Lung (tissue), 12 donors: Measurements from ENCODE around the gene ZBTB9. TPM values are rescaled to one million over a fixed set of nuclear protein-coding genes. Genes with fewer than 3 reads are reported as not detected.
A peak's percentile ranks its signal among the peaks of the same experiment; 100 is the strongest.

Source experiments
- ATAC-seq: fragments of 200-7000 bp; cut with Tn5 transposase; one replicate; pipeline ENCODE4 v1.9.1; 2020; ENCODE audit warnings: moderate number of reproducible peaks; ENCODE audit not compliant: insufficient read depth, low FRiP score
- DNase-seq, 3 donors: peaks; one replicate each; pipeline ENCODE4 v3.0.0-alpha.2; 2013 to 2017
- H3K27ac ChIP-seq, 2 donors: one replicate each; pipeline ENCODE4 v1.5.1; 2013; ENCODE audit warnings: mild to moderate bottlenecking in 2 of 2, moderate library complexity in 2 of 2, control low read depth in 1 of 2, inconsistent platforms in 1 of 2, low read depth in 1 of 2, low read length in 1 of 2
- H3K27me3 ChIP-seq, 3 donors: one replicate each; pipeline ENCODE4 v1.5.1; 2013; ENCODE audit warnings: low read length in 2 of 3; ENCODE audit not compliant: control insufficient read depth in 3 of 3, insufficient read depth in 3 of 3
- H3K36me3 ChIP-seq, 4 donors: one replicate each; pipeline ENCODE4 v1.5.1; 2013; ENCODE audit warnings: low read length in 4 of 4, mild to moderate bottlenecking in 1 of 4, moderate library complexity in 1 of 4; ENCODE audit not compliant: control insufficient read depth in 4 of 4, insufficient read depth in 4 of 4
- H3K4me1 ChIP-seq, 5 donors: one replicate each; pipeline ENCODE4 v1.5.1; 2013; ENCODE audit warnings: low read length in 5 of 5, mild to moderate bottlenecking in 2 of 5, moderate library complexity in 1 of 5; ENCODE audit not compliant: control insufficient read depth in 5 of 5, insufficient read depth in 5 of 5
- H3K4me3 ChIP-seq: one replicate; pipeline ENCODE4 v1.5.1; 2013; ENCODE audit warnings: mild to moderate bottlenecking, control low read depth, moderate library complexity
- H3K9ac ChIP-seq, 2 donors: one replicate each; pipeline ENCODE4 v1.5.1; 2013; ENCODE audit warnings: low read length in 2 of 2, control low read depth in 1 of 2; ENCODE audit not compliant: insufficient read depth in 1 of 2
- H3K9me3 ChIP-seq, 4 donors: one replicate each; pipeline ENCODE4 v1.5.1; 2013; ENCODE audit warnings: low read length in 3 of 4, mild to moderate bottlenecking in 1 of 4, moderate library complexity in 1 of 4; ENCODE audit not compliant: control insufficient read depth in 4 of 4, insufficient read depth in 3 of 4
- CTCF ChIP-seq: IDR thresholded peaks from 2 replicates; pipeline ENCODE4 v1.5.1; 2012; ENCODE audit warnings: mild to moderate bottlenecking; ENCODE audit errors: control extremely low read depth, extremely low read depth
- WGBS, 2 donors: extraction: QIAGEN DNeasy Blood & Tissue Kit; methylation state at CpG; one replicate each; pipeline ENCODE4 v1.1.7; 2013; 5-methylcytosine and 5-hydroxymethylcytosine counted together
- polyA plus RNA-seq, 2 donors: library from polyadenylated mRNA; stranded (reverse); fragments of 200-250 nt; gene quantifications; one replicate each; pipeline ENCODE4 v1.2.1, GENCODE V29; 2013
- total RNA-seq, 2 donors: library from RNA; depleted of rRNA in 1 of 2; stranded (reverse); fragments of >200 nt in 1 of 2; gene quantifications; one replicate each; pipeline ENCODE4 v1.2.1, GENCODE V29; 2014 to 2021
- donor health status: control.
- donor health status: control.
- donor health status: Bipolar disorder and iron deficiency.
- donor health status: healthy.
- donor health status: DM: yes; HTN: yes; CAD: no.

ZBTB9 gene
- total and polyA plus RNA-seq, 4 donors = 4.0 to 7.9 (median 4.5) TPM

DNA sequence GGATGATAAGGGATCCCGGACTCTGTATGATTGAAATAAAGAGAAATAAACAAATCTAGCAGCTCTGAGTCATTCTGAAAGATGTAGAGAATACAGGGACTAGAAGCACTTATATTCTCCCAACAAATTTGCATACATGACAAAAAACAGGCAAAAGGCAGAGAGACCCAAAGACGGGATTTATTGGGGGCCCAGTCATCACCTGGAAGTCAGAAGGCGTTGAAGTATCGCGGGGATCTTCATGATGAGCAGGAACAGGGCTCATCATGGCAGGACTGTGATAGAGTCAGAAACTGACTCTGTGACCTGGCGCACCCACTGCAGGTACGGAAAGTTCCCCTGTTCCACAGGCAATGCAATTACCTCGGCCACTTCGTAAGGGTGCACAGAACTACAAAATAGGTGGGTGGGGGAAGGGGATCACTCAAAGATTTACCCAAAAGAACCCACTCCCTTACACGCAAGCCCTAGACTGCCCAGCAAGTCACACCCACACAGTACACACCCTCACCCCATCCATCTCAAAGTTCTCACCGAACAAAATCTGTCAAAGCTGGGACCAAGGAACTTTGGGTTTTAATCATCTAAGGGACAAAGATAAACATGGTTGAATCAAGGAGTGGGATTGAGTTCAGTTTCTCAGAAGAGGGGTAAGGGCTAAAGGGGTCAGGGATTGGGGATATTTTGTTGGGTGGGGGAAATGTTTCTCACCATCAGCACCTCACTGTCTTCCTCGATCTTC lies 37.8 kb upstream of the ZBTB9 start:
- DNase-seq (no peak), ATAC-seq (no peak)
- Histone ChIP-seq H3K27me3 (no peaks in the 10 kb centered on the region), H3K27ac (peak overlapping the region; percentile 52 to 80), H3K36me3 (peaks cover 4 to 32% (median 16%) of the 10 kb centered on the region in 4 donors), H3K4me1 (peaks cover 5 to 47% (median 16%) of the 10 kb centered on the region in 5 donors), H3K9me3 (no peaks in the 10 kb centered on the region), H3K4me3 (no peak overlapping the region), H3K9ac (peak overlapping the region; percentile 51 to 86)
- WGBS, 2 donors = 53 to 69% methylated on average over 12 of the region's 12 CpGs
- no peak for TF ChIP-seq CTCF

DNA sequence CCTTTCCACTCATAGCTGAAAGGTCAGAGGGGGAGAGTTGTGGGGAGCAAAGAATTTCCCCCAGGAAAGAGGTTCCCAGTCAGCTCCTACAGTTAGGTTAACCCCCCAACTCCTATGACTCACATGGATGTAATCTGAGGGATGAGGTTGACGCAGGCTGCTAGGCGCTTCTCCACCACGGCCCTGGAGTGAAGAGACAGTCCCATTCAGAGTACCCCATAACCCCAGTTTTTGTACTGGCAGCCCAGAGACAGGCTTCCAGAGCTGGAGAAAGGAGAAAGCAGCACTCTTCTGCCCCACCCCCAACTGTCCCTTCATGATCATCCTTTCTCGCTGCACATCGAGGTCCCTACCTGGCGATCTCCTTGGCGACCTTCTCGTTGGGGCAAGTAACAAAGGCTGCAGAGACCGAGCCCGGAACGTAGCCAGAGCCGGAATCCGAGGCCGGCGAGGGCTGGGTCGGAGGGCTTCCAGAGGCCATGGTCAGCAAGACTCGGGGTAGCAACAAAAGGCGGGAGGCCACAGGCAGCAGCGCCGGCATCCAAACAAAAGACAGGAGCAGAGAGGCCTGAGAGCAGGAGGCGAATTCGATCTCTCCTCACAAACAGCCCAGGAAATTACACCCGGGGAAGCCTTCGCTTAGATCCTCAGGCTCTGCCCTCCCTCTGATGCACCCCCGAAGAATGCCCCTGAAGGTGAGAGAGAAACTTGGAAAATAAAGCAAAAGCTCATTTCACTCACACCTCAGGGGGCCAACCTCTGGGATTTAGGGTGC lies 37.1 kb upstream of the ZBTB9 start:
- peak overlapping the region; percentile 52 to 80 for H3K27ac ChIP-seq
- peak overlapping the region; percentile 51 to 86 for H3K9ac ChIP-seq
- TF ChIP-seq CTCF = no peak
- ATAC-seq (peak; percentile 4), DNase-seq (no peak)
- H3K9me3 ChIP-seq = no peaks in the 10 kb centered on the region
- H3K4me3 ChIP-seq = peak overlapping the region; percentile 34
- peaks cover 0 to 40% (median 15%) of the 10 kb centered on the region in 5 donors for H3K4me1 ChIP-seq
- H3K27me3 ChIP-seq = no peaks in the 10 kb centered on the region
- WGBS, 2 donors = 3% methylated on average over 25 of the region's 25 CpGs
- peaks cover 4 to 32% (median 16%) of the 10 kb centered on the region in 4 donors for H3K36me3 ChIP-seq

DNA sequence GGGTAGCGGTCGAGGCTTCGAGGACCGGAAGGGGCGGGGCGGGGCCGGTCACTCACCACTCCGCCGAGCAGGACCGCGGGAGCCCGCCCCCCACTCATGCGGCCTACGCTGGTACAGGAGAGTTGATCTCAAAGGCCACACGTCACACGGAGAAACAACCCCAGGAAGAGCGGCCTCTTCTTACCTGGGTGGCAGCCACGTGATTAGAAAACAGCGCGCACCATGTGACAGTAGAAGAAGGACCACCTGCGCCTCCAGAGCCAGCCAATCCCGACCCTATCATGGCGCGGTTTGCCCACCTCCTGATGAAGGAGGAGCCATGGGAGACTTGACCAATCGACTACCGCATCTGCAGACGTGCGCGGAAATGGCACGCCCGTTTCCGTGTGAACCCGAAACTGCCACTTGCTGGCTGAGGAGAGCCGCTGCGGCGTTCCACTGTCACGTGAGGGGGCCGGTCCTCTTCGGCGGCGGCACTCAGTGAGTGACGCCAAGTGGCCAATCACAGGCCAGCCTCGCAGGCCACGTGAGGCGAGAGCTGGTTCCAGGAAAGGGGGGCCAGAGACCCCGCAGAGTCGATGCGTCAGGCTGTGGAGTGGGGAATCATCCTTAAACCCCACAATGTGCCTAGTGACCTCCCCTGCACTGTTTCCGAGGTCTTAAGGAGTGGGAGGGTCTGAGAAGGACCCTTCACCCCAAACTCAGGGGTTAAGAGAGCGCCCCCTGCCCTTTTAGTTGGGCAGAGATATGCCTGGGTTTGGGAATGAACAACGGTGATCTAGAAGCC lies 36.3 kb upstream of the ZBTB9 start, which contains the start of gene CUTA:
Gene CUTA, minus strand, starts transcription at position 205 of the 787 bp plus-strand sequence. Its CDS starts 107 bp downstream, at position 98.
- peaks cover 0 to 40% (median 15%) of the 10 kb centered on the region in 5 donors for H3K4me1 ChIP-seq
- H3K9ac ChIP-seq = peak within 1 kb of the TSS; percentile 57 to 86
- H3K36me3 ChIP-seq = peaks cover 4 to 26% (median 15%) of the 10 kb centered on the region in 4 donors
- no peaks in the 10 kb centered on the region for H3K27me3 ChIP-seq
- TF ChIP-seq CTCF = no peak
- H3K9me3 ChIP-seq = no peaks in the 10 kb centered on the region
- peak; percentile 92 for ATAC-seq
- peak within 1 kb of the TSS; percentile 34 for H3K4me3 ChIP-seq
- 1% methylated on average over 49 to 51 of the region's 51 CpGs for WGBS, 2 donors
- H3K27ac ChIP-seq = peak within 1 kb of the TSS; percentile 87 to 93
- peak; percentile 100 for DNase-seq
